ENCODE data around the gene TMEM132C.
A peak's percentile ranks its signal among the peaks of the same experiment; 100 is the strongest.

TMEM132C gene

GRCh38 chr12:128336204-128337070 lies 69.5 kb downstream of the TMEM132C start:
- DNase-seq (ENCODE audit: low read depth in 2 of 2), result peak in 1 of 2 donors; percentile 8
- no peak for TF ChIP-seq CTCF (IDR thresholded peaks at IDR 0.05; ENCODE audit: low read depth, low read length)
- no peak overlapping the region for H3K4me3 ChIP-seq (replicated peaks in 1 of 2; ENCODE audit: low read depth in 2 of 2, low read length in 2 of 2)

DNA sequence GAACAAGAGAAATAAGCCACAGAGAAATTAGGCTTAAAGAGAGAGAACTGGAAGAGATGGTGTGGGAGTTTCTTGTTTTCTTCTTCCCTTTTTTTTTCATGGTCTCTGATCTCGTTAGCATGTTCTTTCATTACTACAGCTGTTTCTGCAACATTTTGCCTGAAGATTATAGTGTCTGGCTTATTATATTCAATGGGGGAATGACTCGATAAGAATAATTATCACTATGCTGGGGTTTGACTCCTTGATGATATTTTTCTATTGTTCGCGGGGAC lies 70.0 kb downstream of the TMEM132C start:
- H3K4me3 ChIP-seq (replicated peaks in 1 of 2; ENCODE audit: low read depth in 2 of 2, low read length in 2 of 2), result no peak overlapping the region
- no peak for DNase-seq (ENCODE audit: low read depth in 2 of 2)
- no peak for TF ChIP-seq CTCF (IDR thresholded peaks at IDR 0.05; ENCODE audit: low read depth, low read length)

DNA sequence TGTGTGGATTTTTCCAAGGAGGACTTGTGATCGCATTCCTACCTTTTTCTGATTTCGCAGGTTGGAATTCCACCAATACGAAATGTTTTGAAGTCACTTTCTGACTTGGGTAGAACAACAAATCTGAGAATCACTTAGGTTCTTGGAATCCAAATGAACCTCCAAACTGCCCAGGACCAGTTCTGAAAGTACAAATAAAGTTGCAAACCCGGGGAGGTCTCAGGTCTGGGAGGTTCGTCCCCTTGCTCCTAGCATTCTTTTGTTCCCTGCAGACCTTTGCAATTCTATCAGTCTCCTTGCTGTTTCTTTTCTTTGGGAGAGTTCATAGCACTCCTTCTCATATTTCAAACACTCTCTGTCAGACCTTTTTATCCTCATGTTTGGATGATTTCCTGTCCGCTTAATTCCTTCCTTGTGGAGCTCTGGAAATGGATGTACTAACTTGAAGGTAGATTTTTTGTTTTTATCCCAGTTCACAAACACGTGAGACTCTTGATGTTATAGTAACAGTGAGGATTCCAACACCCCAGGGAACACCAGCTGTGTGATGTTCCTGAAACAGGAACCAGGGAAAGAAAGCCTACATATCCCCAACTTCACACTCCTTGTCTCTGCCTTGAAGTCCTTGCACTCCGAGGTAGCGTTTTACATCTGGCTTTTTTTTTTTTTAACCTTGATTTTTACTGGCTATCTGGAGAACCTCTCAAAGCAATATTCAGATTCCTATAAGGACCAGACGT lies 70.6 kb downstream of the TMEM132C start:
- no peak overlapping the region for H3K4me3 ChIP-seq (replicated peaks in 1 of 2; ENCODE audit: low read depth in 2 of 2, low read length in 2 of 2)
- no peak for TF ChIP-seq CTCF (IDR thresholded peaks at IDR 0.05; ENCODE audit: low read depth, low read length)
- no peak for DNase-seq (ENCODE audit: low read depth in 2 of 2)

DNA sequence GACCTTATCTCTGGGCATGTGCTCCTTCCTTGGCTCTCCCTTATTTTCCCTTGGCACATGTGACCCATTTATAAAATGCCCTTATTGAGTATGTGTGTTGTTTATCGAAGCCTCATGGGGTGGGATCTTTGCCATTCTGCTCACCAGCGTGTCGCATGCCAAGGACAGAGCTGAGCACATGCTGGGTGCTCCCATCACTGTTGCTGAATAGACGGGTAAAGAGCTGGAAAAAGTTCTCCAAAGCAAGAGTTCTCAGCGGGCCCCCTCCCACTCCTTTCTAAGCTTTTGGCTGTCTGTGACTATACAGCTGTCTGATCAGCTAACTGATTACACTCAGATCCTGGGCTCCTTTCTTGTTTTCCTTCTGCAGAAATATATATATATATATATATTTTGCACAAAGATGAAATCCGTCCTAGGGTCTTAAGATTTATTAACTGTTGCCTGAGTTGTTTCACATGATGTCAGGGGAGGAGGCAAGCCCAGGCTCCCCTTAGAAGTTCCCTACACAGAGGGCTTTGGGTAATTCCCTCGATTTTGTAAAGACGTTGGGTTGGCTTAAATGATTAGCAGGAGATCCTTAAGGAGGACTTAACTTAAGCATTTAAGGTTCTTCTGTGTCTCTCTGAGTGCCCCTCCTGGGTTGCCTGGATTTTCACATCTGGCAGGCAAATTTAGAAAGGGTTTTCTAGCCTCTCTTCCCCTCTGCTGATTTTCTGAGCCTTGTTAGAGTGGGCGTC lies 71.6 kb downstream of the TMEM132C start:
- DNase-seq (ENCODE audit: low read depth in 2 of 2), result no peak

GRCh38 chr12:128339126-128339520 lies 72.2 kb downstream of the TMEM132C start:
- TF ChIP-seq CTCF (IDR thresholded peaks at IDR 0.05; ENCODE audit: low read depth, low read length), result no peak
- no peak overlapping the region for H3K4me3 ChIP-seq (replicated peaks in 1 of 2; ENCODE audit: low read depth in 2 of 2, low read length in 2 of 2)
- DNase-seq (ENCODE audit: low read depth in 2 of 2), result peak in 1 of 2 donors; percentile 17

More for the DNA sequence above, 71.6 kb downstream of the TMEM132C start:
- no peak overlapping the region for H3K4me3 ChIP-seq (replicated peaks in 1 of 2; ENCODE audit: low read depth in 2 of 2, low read length in 2 of 2)
- no peak for TF ChIP-seq CTCF (IDR thresholded peaks at IDR 0.05; ENCODE audit: low read depth, low read length)

- no peak for TF ChIP-seq CTCF (IDR thresholded peaks at IDR 0.05; ENCODE audit: low read depth, low read length)
- no peak overlapping the region for H3K4me3 ChIP-seq (replicated peaks in 1 of 2; ENCODE audit: low read depth in 2 of 2, low read length in 2 of 2)
- no peak for DNase-seq (ENCODE audit: low read depth in 2 of 2)
Measured at GRCh38 chr12:128339631-128340030, 72.7 kb downstream of the TMEM132C start.

Measured in cardiac fibroblast (primary cell).